ENCODE results near the gene ACSS1. TPM values are rescaled to one million over a fixed set of nuclear protein-coding genes. Genes with fewer than 3 reads are reported as not detected.

The ACSS1 gene
- total RNA-seq, 1 experiment from 2014 or later = 4.9 TPM

DNA sequence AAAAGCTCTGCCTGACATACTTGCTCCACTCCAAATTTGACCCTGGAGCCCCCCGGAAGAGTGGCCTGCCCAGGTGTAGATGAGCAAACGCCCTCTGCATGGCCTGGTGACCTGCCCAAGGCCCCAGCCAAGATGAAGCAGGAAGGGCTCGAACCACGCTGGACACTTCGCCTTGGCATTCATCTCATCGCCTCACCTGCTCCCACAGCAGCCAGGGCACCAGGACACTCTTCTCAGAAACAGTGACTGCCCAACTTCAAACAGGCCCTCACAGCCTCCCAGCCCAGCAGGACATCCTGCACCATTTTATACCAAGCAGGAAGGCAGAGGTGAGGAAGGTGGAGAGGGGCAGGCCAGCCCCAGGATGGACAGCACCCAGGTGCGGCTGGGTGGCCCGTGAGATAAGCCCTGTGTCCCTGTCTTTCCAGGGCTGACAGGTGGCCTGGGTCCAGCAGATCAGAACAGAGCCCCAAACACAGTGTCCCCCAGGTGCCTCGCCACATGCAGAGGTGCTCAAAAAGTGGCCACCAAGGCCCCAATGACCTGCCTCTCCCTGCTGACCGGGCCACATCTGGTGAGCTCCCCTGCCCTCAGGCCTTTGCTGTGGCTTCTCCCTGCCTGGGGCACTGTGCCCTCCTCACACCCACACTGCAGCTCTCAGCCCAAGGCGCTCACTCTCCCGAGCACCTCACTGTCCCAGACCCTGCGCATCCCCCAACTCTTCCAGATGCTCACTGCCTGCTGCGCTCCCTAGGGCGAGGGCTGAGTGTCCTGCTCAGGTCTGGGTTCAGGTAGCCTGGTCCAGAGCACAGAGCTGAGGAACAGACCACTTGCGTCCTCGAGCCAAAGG is 7.2 kb downstream of the ACSS1 start:
- DNase-seq (ENCODE audit: low read depth in 1 of 2, low spot score in 2 of 2) = no peak
- Histone ChIP-seq H3K27ac (no peak overlapping the region), H3K27me3 (replicated peaks) (no peaks in the 10 kb centered on the region), H3K4me1 (replicated peaks) (no peaks in the 10 kb centered on the region), H3K4me3 (no peak overlapping the region), H3K9me3 (replicated peaks) (no peaks in the 10 kb centered on the region), H3K36me3 (no peaks in the 10 kb centered on the region)

GRCh38 chr20:25050082-25050481 is 7.9 kb downstream of the ACSS1 start:
- no peaks in the 10 kb centered on the region for H3K4me1 ChIP-seq (replicated peaks)
- no peaks in the 10 kb centered on the region for H3K27me3 ChIP-seq (replicated peaks)
- DNase-seq (ENCODE audit: low read depth in 1 of 2, low spot score in 2 of 2) = no peak
- no peaks in the 10 kb centered on the region for H3K9me3 ChIP-seq (replicated peaks)
- no peak overlapping the region for H3K4me3 ChIP-seq
- H3K36me3 ChIP-seq = no peaks in the 10 kb centered on the region
- H3K27ac ChIP-seq = no peak overlapping the region

DNA sequence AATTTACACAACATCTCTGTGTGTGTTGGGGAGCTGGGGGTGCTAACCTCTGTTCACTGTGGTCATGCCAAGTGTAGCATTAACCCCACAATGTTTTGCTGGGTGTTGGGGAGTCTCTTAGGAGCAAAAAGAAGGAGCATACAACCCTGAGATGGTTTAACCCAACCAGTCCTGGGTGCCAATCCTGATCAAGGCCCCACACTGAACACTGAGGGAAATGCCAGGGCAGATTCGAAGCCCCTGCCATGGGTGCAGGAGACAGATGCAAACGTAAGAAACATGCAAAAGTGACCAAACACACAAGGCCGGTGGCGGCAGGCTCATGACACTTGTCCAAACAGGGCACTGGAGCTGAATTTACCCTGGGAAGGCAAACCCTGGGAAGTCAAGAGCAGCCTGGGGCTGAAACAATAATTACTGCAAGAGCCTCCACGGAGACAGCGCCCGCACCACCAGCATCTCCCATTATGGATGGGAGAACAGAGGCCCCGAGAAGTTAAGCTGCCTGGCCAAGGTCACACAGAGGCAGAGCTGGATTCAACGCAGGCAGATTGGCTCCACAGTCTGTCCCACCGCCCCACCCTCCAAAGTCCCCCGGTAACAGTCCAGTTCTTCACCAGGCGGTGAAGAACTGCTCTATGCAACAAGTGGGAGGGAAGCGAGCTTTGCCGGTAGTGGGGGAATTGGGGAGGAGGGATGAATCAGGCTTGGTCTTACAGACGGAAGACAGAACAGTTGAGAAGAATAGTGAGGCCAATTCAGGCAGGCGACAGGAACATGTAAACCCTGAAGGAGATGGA is 8.5 kb downstream of the ACSS1 start:
- H3K4me1 ChIP-seq (replicated peaks) = no peaks in the 10 kb centered on the region
- no peak overlapping the region for H3K4me3 ChIP-seq
- H3K9me3 ChIP-seq (replicated peaks) = no peaks in the 10 kb centered on the region
- no peaks in the 10 kb centered on the region for H3K27me3 ChIP-seq (replicated peaks)
- H3K36me3 ChIP-seq = no peaks in the 10 kb centered on the region
- no peak for DNase-seq (ENCODE audit: low read depth in 1 of 2, low spot score in 2 of 2)
- no peak overlapping the region for H3K27ac ChIP-seq

GRCh38 chr20:25048519-25048952 is 9.4 kb downstream of the ACSS1 start:
- H3K9me3 ChIP-seq (replicated peaks) = no peaks in the 10 kb centered on the region
- no peaks in the 10 kb centered on the region for H3K36me3 ChIP-seq
- DNase-seq (ENCODE audit: low read depth in 1 of 2, low spot score in 2 of 2) = no peak
- no peaks in the 10 kb centered on the region for H3K27me3 ChIP-seq (replicated peaks)
- H3K4me3 ChIP-seq = no peak overlapping the region
- no peak overlapping the region for H3K27ac ChIP-seq
- H3K4me1 ChIP-seq (replicated peaks) = no peaks in the 10 kb centered on the region

GRCh38 chr20:25047766-25048165 is 10.2 kb downstream of the ACSS1 start:
- H3K27me3 ChIP-seq (replicated peaks) = no peaks in the 10 kb centered on the region
- H3K36me3 ChIP-seq = no peaks in the 10 kb centered on the region
- no peak overlapping the region for H3K4me3 ChIP-seq
- no peak for DNase-seq (ENCODE audit: low read depth in 1 of 2, low spot score in 2 of 2)
- no peaks in the 10 kb centered on the region for H3K9me3 ChIP-seq (replicated peaks)
- H3K4me1 ChIP-seq (replicated peaks) = no peaks in the 10 kb centered on the region
- no peak overlapping the region for H3K27ac ChIP-seq

DNA sequence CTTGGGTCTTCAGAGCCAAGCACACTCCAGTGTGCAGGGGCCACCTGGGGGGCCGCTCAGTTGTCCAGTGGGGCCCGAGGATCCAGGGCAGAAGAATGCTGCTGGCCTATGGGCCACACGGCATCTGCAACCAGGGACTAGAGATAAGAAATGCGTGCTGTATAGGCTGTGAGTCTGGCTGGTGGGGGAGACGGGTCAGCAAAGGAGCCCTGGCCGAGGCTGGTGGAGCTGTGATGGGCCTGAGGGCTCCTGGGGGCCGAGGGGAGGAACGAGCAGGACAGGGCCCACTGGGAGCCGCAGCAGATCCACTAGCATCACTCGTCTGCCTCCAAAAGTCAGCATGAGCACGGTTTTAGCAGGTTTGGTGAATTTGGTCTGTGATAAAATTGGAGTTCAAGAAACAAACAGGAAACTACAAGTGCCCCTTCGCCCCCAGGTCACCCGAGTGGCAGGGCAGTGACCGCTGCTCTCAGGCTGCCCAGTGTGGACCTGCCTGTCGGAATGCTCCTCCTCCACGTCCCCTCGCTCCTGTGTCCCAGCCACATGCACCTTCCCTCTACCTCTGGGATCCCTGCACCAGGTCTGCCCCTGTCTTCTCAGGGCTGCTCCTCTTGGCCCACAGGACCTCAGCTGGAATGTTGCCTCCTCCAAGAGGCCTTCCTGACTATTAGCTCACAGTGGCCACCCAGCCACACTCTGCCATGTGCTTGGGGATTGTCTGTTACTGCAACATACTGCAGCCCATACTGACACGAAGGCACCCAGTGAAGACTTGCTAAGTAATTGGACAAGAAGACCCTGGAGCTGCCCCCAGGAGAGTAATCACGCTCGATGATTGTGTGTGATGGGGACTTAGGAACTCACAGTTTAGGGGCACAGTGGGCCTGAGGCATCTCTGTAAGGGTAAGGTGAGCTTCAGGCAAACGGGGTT is 10.9 kb downstream of the ACSS1 start:
- no peaks in the 10 kb centered on the region for H3K9me3 ChIP-seq (replicated peaks)
- no peaks in the 10 kb centered on the region for H3K27me3 ChIP-seq (replicated peaks)
- no peak overlapping the region for H3K27ac ChIP-seq
- H3K36me3 ChIP-seq = no peaks in the 10 kb centered on the region
- no peak overlapping the region for H3K4me3 ChIP-seq
- no peaks in the 10 kb centered on the region for H3K4me1 ChIP-seq (replicated peaks)
- DNase-seq (ENCODE audit: low read depth in 1 of 2, low spot score in 2 of 2) = no peak

- Histone ChIP-seq H3K36me3 (no peaks in the 10 kb centered on the region), H3K4me1 (replicated peaks) (no peaks in the 10 kb centered on the region), H3K27me3 (replicated peaks) (no peaks in the 10 kb centered on the region), H3K27ac (no peak overlapping the region), H3K9me3 (replicated peaks) (no peaks in the 10 kb centered on the region), H3K4me3 (no peak overlapping the region)
- DNase-seq (ENCODE audit: low read depth in 1 of 2, low spot score in 2 of 2) = no peak
Observed at GRCh38 chr20:25046181-25046641, 11.7 kb downstream of the ACSS1 start.

DNA sequence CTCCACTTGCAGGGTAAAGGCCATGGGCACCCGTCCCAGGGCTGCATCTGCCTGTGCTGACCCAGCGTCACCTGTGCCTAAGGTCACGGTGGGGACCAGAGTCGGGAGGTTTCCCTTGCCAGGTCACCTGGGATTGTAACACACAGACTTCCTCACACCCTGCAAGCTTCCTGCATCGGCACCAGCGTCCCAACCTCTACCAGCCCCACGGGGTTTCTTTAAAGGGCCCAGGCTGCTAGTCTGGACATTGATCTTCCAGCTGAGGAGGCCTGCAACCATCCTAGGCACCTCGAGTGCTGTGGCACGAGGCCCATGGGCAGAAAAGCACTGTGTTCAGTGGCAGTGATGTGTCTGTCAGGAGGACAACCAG is 12.6 kb downstream of the ACSS1 start:
- H3K4me1 ChIP-seq (replicated peaks) = peaks cover 1% of the 10 kb centered on the region
- H3K27me3 ChIP-seq (replicated peaks) = no peaks in the 10 kb centered on the region
- H3K27ac ChIP-seq = no peak overlapping the region
- no peaks in the 10 kb centered on the region for H3K36me3 ChIP-seq
- no peaks in the 10 kb centered on the region for H3K9me3 ChIP-seq (replicated peaks)
- DNase-seq (ENCODE audit: low read depth in 1 of 2, low spot score in 2 of 2) = no peak
- no peak overlapping the region for H3K4me3 ChIP-seq

DNA sequence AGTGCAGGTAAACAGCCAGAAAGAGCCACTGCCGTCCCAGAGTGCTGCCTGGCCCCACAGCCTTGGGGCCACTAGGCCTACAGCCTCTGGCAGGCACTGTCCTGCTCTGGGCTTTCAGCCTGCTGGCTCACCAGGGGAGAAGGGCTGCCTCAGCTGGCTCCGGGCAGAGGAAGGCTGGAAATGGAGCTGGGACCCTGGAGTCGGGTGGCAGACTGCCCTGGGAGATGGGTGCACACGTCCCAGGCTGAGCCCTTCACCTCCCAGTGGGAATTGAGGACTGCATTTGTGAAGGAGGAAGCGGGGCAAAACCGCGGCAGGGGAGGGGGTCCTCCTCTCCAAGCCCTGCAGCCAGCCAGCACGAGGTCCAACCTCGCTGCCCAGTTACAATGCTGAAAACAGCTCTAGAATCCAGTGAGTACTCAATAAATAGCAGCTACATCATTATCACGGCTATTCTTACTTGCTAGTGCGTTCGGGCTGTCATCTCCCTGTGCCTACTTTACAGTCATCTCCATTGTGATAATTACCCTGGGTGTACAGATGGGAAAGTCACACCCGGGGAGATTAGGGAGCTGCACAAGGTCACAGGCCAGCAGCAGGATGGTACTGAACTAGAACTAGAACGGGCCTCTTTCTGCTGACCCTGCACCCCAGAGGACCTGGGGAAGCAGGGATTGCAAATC is 13.1 kb downstream of the ACSS1 start:
- no peak for DNase-seq (ENCODE audit: low read depth in 1 of 2, low spot score in 2 of 2)
- Histone ChIP-seq H3K9me3 (replicated peaks) (no peaks in the 10 kb centered on the region), H3K4me3 (no peak overlapping the region), H3K4me1 (replicated peaks) (peaks cover 6% of the 10 kb centered on the region), H3K36me3 (no peaks in the 10 kb centered on the region), H3K27ac (no peak overlapping the region), H3K27me3 (replicated peaks) (no peaks in the 10 kb centered on the region)

GRCh38 chr20:25044261-25044560 is 13.7 kb downstream of the ACSS1 start:
- Histone ChIP-seq H3K27me3 (replicated peaks) (no peaks in the 10 kb centered on the region), H3K4me1 (replicated peaks) (peaks cover 10% of the 10 kb centered on the region), H3K9me3 (replicated peaks) (no peaks in the 10 kb centered on the region), H3K27ac (no peak overlapping the region), H3K36me3 (no peaks in the 10 kb centered on the region), H3K4me3 (no peak overlapping the region)
- DNase-seq (ENCODE audit: low read depth in 1 of 2, low spot score in 2 of 2) = no peak

- H3K4me3 ChIP-seq = no peak overlapping the region
- no peaks in the 10 kb centered on the region for H3K36me3 ChIP-seq
- H3K27me3 ChIP-seq (replicated peaks) = no peaks in the 10 kb centered on the region
- no peak for DNase-seq (ENCODE audit: low read depth in 1 of 2, low spot score in 2 of 2)
- H3K9me3 ChIP-seq (replicated peaks) = no peaks in the 10 kb centered on the region
- peaks cover 10% of the 10 kb centered on the region for H3K4me1 ChIP-seq (replicated peaks)
- no peak overlapping the region for H3K27ac ChIP-seq
Observed at GRCh38 chr20:25043499-25044260, 14.3 kb downstream of the ACSS1 start.

DNA sequence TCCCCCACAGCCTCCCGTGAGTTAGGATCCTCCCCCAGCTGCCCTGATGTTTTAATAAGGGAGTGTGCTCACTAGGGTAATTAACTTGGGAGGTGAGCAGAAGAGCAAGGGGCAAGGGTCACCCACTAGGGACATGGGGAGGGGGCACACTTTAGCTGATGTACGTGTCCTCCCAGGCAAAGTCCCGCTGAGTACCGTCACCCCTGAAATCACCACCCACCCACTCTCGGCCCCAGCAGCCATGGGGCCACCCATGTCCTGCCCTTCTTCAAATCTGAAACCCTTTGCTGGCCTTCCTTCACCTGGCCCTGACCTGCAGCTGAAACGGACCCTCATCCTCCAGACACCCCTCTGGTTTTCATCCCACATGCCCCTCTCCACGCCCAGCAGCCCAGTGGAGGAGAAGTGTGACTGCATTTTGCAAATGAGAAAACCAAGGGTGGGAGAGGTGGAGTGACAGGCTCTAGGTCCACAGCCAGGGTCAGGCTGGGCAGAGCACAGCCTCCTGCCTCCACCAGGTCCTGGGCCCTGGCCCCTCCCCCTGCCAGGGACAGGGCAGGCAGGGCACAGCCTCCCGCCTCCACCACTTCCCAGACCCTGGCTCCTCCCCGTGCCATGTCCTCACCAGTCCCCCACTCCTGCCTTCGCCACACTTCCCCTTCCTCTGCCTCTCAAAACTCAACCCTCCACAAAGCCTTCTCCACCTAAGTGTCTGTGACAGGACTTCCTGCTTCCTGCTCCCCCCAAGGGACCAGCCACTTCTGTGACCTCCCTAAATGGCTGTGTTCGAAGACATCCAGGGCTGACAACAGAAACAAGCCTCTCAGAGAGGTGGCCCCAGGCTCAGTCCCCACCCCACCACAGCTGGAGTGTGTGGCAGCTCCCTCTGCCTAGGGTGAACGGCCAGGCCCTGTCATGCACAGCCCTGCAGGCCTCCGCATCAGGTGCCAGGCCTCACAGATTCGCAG is 15.1 kb downstream of the ACSS1 start:
- H3K27me3 ChIP-seq (replicated peaks) = no peaks in the 10 kb centered on the region

More for the DNA sequence above, 15.1 kb downstream of the ACSS1 start:
- Histone ChIP-seq H3K4me3 (no peak overlapping the region), H3K27ac (no peak overlapping the region), H3K36me3 (no peaks in the 10 kb centered on the region), H3K4me1 (replicated peaks) (peaks cover 16% of the 10 kb centered on the region), H3K9me3 (replicated peaks) (no peaks in the 10 kb centered on the region)
- DNase-seq (ENCODE audit: low read depth in 1 of 2, low spot score in 2 of 2) = no peak

Measured in SJSA1 (cell line).